Urothelium cell line (cell line): Measurements from ENCODE around the gene CRLF3.
"Not testable (repeated sequence)": the region's sequence is repeated elsewhere in the genome, so short reads cannot be mapped to it uniquely, and the experiment has no call there.

Experiments used
- DNase-seq: peaks from one replicate; pipeline ENCODE4 v3.0.0; 2011; ENCODE audit warnings: low spot score, mixed read lengths
- FAIRE-seq: peaks from 2 replicates; lab custom pipeline; 2011; peaks lifted over from hg19 to GRCh38; lab: Jason Lieb, UNC

Gene CRLF3

GRCh38 chr17:30747621-30748020 lies 76.9 kb downstream of the CRLF3 start:
- not testable (repeated sequence) for DNase-seq, FAIRE-seq

- DNase-seq, FAIRE-seq: not testable (repeated sequence)
Measured at GRCh38 chr17:30742669-30743068, 81.8 kb downstream of the CRLF3 start.

DNA sequence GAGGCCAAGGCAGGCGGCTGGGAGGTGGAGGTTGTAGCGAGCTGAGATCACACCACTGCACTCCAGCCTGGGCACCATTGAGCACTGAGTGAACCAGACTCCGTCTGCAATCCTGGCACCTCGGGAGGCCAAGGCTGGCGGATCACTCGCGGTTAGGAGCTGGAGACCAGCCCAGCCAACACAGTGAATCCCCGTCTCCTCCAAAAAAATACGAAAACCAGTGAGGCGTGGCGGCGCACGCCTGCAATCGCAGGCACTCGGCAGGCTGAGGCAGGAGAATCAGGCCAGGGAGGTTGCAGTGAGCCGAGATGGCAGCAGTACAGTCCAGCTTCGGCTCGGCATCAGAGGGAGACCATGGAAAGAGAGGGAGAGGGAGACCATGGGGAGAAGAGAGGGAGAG lies 88.1 kb downstream of the CRLF3 start:
- not testable (repeated sequence) for DNase-seq, FAIRE-seq

DNA sequence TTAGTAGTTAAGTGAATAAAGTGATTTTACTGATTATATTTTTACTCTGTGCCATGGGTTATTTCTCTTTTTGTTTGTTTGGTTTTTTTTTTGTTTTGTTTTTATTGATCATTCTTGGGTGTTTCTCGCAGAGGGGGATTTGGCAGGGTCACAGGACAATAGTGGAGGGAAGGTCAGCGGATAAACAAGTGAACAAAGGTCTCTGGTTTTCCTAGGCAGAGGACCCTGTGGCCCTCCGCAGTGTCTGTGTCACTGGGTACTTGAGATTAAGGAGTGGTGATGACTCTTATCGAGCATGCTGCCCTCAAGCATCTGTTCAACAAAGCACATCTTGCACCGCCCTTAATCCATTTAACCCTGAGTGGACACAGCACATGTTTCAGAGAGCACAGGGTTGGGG lies 88.8 kb downstream of the CRLF3 start:
- not testable (repeated sequence) for DNase-seq, FAIRE-seq

- not testable (repeated sequence) for DNase-seq
Measured at GRCh38 chr17:30735206-30735605, 89.3 kb downstream of the CRLF3 start.

GRCh38 chr17:30734153-30734552 lies 90.3 kb downstream of the CRLF3 start:
- not testable (repeated sequence) for DNase-seq, FAIRE-seq

More at GRCh38 chr17:30735206-30735605, 89.3 kb downstream of the CRLF3 start:
- FAIRE-seq = not testable (repeated sequence)
